Dedifferentiated amniotic fluid mesenchymal stem cell (primary cell): Measurements from ENCODE around the gene C19orf47.
"Not testable (repeated sequence)": the region's sequence is repeated elsewhere in the genome, so short reads cannot be mapped to it uniquely, and the experiment has no call there.

Source experiments
- DNase-seq: peaks from one replicate; pipeline ENCODE4 v3.0.0-alpha.2; 2016; ENCODE audit errors: extremely low spot score

C19orf47 gene

GRCh38 chr19:40377876-40378385 is 29.7 kb upstream of the C19orf47 start:
- DNase-seq = no peak

- DNase-seq = no peak
Observed at GRCh38 chr19:40376286-40376862, 28.2 kb upstream of the C19orf47 start.

GRCh38 chr19:40374084-40374483 is 25.9 kb upstream of the C19orf47 start:
- no peak for DNase-seq

- no peak for DNase-seq
Observed at GRCh38 chr19:40371802-40372122, 23.6 kb upstream of the C19orf47 start.

GRCh38 chr19:40370997-40371801 is 23.0 kb upstream of the C19orf47 start:
- no peak for DNase-seq

- not testable (repeated sequence) for DNase-seq
Observed at GRCh38 chr19:40370253-40370652, 22.1 kb upstream of the C19orf47 start.

- DNase-seq = no peak
Observed at GRCh38 chr19:40369797-40370196, 21.6 kb upstream of the C19orf47 start.

- no peak for DNase-seq
Observed at GRCh38 chr19:40367577-40368434, 19.6 kb upstream of the C19orf47 start.

GRCh38 chr19:40366697-40367561 is 18.7 kb upstream of the C19orf47 start:
- no peak for DNase-seq

GRCh38 chr19:40365613-40366401 is 17.6 kb upstream of the C19orf47 start:
- peak; percentile 57 for DNase-seq

GRCh38 chr19:40365010-40365409 is 16.8 kb upstream of the C19orf47 start:
- DNase-seq = no peak

GRCh38 chr19:40363069-40363468 is 14.9 kb upstream of the C19orf47 start:
- no peak for DNase-seq

- DNase-seq = no peak
Observed at GRCh38 chr19:40362160-40362559, 14.0 kb upstream of the C19orf47 start.

GRCh38 chr19:40360708-40361241 is 12.6 kb upstream of the C19orf47 start:
- no peak for DNase-seq

GRCh38 chr19:40360020-40360707 is 12.0 kb upstream of the C19orf47 start:
- no peak for DNase-seq

GRCh38 chr19:40358773-40359172 is 10.6 kb upstream of the C19orf47 start:
- DNase-seq = no peak

GRCh38 chr19:40357640-40358039 is 9.4 kb upstream of the C19orf47 start:
- no peak for DNase-seq

GRCh38 chr19:40356681-40357595 is 8.7 kb upstream of the C19orf47 start:
- DNase-seq = no peak
